Ectodermal cell (in vitro differentiated cells): Measurements from ENCODE around the gene LHPP.

Source experiments
- H3K27ac ChIP-seq: 2 replicates; pipeline ENCODE4 v1.7.0; 2013; ENCODE audit warnings: mild to moderate bottlenecking, low read depth, low read length; ENCODE audit not compliant: insufficient read depth, poor library complexity, severe bottlenecking
- H3K27me3 ChIP-seq: 2 replicates; pipeline ENCODE4 v1.7.0; 2013; ENCODE audit warnings: mild to moderate bottlenecking, low read length; ENCODE audit not compliant: insufficient read depth, control insufficient read depth, poor library complexity, severe bottlenecking
- H3K36me3 ChIP-seq: one replicate; pipeline ENCODE4 v1.7.0; 2013; ENCODE audit warnings: low read length; ENCODE audit not compliant: control insufficient read depth, insufficient read depth
- H3K4me1 ChIP-seq: one replicate; pipeline ENCODE4 v1.7.0; 2013; ENCODE audit warnings: low read length; ENCODE audit not compliant: control insufficient read depth, insufficient read depth
- H3K4me3 ChIP-seq: 2 replicates; pipeline ENCODE4 v1.7.0; 2013; ENCODE audit warnings: low read depth, low read length, control low read depth; ENCODE audit not compliant: insufficient read depth
- H3K9me3 ChIP-seq: 2 replicates; pipeline ENCODE4 v1.7.0; 2013; ENCODE audit warnings: mild to moderate bottlenecking, low read length, moderate library complexity; ENCODE audit not compliant: control insufficient read depth
- WGBS, 2 experiments: methylation state at CpG; one replicate each; pipeline ENCODE4 v1.1.7; 2013; ENCODE audit warnings: missing lambda C conversion rate in 2 of 2; 5-methylcytosine and 5-hydroxymethylcytosine counted together

LHPP gene

DNA sequence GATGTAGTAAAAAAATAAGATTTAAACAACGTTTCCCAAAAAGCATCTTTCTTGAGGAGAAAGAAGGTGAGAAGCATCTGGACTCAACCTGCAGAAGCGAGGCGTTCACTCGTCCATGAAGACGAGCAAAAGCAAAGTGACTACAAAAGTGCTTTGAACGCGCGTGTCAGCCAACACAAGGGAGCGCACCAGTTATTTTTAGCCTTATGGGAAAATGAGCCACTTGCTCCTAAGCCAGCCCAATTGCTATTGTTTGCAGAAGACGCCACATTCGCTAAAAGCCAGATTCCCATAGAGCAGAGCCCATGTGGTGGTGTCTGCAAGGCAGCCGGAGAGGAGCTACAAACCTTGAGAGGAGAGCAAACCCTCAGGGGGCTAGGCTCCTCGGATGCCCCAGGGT, 160.0 kb downstream of the LHPP start:
- H3K36me3 ChIP-seq = no peaks in the 10 kb centered on the region
- no peaks in the 10 kb centered on the region for H3K27me3 ChIP-seq
- H3K27ac ChIP-seq = no peak overlapping the region
- H3K9me3 ChIP-seq = no peaks in the 10 kb centered on the region
- 94 to 95% methylated on average over 13 of the region's 13 CpGs for WGBS, 2 experiments
- H3K4me3 ChIP-seq = no peak overlapping the region
- H3K4me1 ChIP-seq = peaks cover 21% of the 10 kb centered on the region

DNA sequence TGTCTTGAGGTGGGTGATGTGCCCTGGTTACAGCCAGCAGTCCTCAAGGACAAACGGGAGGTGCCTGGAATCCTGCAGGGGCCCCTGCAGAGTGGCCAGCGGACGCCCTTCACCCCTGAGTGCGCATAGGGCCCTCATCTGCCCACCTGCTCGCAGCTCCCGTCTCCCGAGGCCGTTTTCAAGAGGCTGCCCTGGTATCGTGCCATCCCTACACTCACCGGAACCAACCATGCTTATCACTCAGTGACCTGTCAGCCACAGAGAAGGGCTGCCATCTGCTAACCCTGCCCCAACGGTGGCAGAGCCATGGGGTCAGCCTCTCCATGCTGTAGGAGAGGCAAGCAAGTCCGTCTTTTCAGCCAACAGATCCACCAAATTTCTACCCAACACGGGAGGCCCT, 160.5 kb downstream of the LHPP start:
- WGBS, 2 experiments = 95% methylated on average over 13 of the region's 13 CpGs
- no peaks in the 10 kb centered on the region for H3K9me3 ChIP-seq
- H3K27ac ChIP-seq = no peak overlapping the region
- H3K4me1 ChIP-seq = peaks cover 24% of the 10 kb centered on the region
- no peak overlapping the region for H3K4me3 ChIP-seq
- no peaks in the 10 kb centered on the region for H3K27me3 ChIP-seq
- no peaks in the 10 kb centered on the region for H3K36me3 ChIP-seq

DNA sequence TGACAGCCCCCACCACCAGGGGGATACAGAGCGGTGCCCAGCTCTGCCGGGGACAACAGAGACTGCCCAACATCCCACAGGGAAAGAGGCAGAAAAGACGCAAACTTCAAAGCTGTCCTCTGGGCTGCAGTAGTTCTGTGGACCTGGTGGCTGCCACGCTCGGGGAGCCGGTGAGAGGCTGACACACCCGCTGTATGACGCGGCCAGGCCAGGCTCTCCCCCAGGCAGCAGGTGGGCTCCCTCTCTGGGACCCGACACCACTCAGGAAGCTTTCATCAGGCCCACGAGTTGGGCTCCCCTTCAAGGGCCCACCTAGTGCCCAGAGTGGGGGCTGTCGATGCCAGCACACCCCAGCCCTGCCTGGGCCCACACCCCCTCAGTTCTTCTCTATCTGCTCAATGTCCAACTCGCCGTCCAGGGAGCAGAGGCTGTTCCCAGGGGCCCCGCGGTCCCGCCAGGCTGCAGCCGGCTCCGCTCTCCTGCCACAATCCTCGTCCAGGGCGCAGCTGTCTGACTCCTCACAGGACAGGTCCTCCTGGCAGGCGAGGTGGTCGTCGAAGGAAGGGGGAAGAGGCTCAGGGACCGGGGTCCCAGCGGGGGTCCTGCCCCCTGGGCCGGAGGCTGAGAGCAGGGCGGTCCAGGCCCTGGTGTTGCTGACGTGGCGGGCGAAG, 161.4 kb downstream of the LHPP start:
- no peak overlapping the region for H3K27ac ChIP-seq
- H3K27me3 ChIP-seq = no peaks in the 10 kb centered on the region
- H3K4me3 ChIP-seq = no peak overlapping the region
- no peaks in the 10 kb centered on the region for H3K36me3 ChIP-seq
- WGBS, 2 experiments = 93 to 94% methylated on average over 31 of the region's 31 CpGs
- H3K9me3 ChIP-seq = no peaks in the 10 kb centered on the region
- peaks cover 32% of the 10 kb centered on the region for H3K4me1 ChIP-seq

DNA sequence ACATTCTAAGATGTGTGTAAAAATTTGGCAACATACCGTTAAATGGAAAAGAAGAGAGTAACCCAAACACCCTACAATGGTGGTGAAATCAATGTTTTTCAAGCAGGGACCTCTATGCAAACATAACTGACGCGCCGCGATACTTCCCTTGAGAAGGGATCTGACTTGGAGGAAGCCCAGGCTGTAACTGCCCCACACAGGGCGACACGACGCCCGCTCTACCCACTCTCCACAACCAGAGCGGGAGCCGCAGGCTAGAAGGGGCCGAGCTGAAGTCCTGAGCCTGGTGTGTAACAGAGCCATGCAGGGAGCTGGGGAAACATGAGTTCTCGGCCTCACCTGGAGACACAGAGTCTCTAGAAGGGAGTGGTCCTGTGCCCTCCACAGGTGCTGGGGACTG, 162.4 kb downstream of the LHPP start:
- H3K9me3 ChIP-seq = no peaks in the 10 kb centered on the region
- no peaks in the 10 kb centered on the region for H3K36me3 ChIP-seq
- H3K27ac ChIP-seq = no peak overlapping the region
- H3K4me1 ChIP-seq = peaks cover 34% of the 10 kb centered on the region
- H3K27me3 ChIP-seq = no peaks in the 10 kb centered on the region
- no peak overlapping the region for H3K4me3 ChIP-seq
- 95% methylated on average over 13 of the region's 13 CpGs for WGBS, 2 experiments

GRCh38 chr10:124624466-124624865, 162.8 kb downstream of the LHPP start:
- peaks cover 33% of the 10 kb centered on the region for H3K4me1 ChIP-seq
- H3K27me3 ChIP-seq = no peaks in the 10 kb centered on the region
- H3K9me3 ChIP-seq = no peaks in the 10 kb centered on the region
- no peak overlapping the region for H3K4me3 ChIP-seq
- 95% methylated on average over 9 of the region's 9 CpGs for WGBS, 2 experiments
- H3K36me3 ChIP-seq = no peaks in the 10 kb centered on the region
- H3K27ac ChIP-seq = no peak overlapping the region

- H3K27ac ChIP-seq = no peak overlapping the region
- H3K4me3 ChIP-seq = no peak overlapping the region
- peaks cover 30% of the 10 kb centered on the region for H3K4me1 ChIP-seq
- WGBS, 2 experiments = 89 to 92% methylated on average over 16 of the region's 16 CpGs
- H3K36me3 ChIP-seq = no peaks in the 10 kb centered on the region
- H3K27me3 ChIP-seq = no peaks in the 10 kb centered on the region
- H3K9me3 ChIP-seq = no peaks in the 10 kb centered on the region
Measured at GRCh38 chr10:124624895-124625294, 163.3 kb downstream of the LHPP start.

DNA sequence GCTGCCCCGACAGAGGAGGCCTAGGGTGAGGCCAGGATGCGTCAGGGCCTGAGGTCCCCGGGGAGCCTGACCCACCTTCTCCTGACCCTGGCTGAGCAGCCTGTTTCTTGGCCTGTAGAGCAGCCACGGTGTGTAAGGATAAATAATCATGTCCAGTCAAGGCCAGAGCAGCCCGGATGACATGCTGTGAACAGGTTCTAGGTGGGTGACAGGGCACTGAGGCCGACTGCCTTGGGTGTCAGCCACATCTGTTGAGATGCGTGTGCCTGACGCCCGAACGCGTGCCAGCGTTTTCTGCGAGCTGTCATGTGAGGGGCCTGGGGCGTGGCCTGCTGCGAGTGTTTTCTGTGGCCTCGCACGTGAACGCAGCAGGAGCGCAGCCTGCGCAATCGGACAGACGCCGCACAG, 164.2 kb downstream of the LHPP start:
- Histone ChIP-seq H3K4me1 (peaks cover 30% of the 10 kb centered on the region), H3K27ac (no peak overlapping the region), H3K27me3 (no peaks in the 10 kb centered on the region), H3K36me3 (no peaks in the 10 kb centered on the region), H3K4me3 (no peak overlapping the region), H3K9me3 (no peaks in the 10 kb centered on the region)
- 95 to 96% methylated on average over 23 of the region's 23 CpGs for WGBS, 2 experiments

- Histone ChIP-seq H3K9me3 (no peaks in the 10 kb centered on the region), H3K27ac (no peak overlapping the region), H3K27me3 (no peaks in the 10 kb centered on the region), H3K4me1 (peaks cover 28% of the 10 kb centered on the region), H3K4me3 (no peak overlapping the region), H3K36me3 (no peaks in the 10 kb centered on the region)
- 63 to 69% methylated on average over 13 of the region's 13 CpGs for WGBS, 2 experiments
Measured at GRCh38 chr10:124626759-124627380, 165.2 kb downstream of the LHPP start.

DNA sequence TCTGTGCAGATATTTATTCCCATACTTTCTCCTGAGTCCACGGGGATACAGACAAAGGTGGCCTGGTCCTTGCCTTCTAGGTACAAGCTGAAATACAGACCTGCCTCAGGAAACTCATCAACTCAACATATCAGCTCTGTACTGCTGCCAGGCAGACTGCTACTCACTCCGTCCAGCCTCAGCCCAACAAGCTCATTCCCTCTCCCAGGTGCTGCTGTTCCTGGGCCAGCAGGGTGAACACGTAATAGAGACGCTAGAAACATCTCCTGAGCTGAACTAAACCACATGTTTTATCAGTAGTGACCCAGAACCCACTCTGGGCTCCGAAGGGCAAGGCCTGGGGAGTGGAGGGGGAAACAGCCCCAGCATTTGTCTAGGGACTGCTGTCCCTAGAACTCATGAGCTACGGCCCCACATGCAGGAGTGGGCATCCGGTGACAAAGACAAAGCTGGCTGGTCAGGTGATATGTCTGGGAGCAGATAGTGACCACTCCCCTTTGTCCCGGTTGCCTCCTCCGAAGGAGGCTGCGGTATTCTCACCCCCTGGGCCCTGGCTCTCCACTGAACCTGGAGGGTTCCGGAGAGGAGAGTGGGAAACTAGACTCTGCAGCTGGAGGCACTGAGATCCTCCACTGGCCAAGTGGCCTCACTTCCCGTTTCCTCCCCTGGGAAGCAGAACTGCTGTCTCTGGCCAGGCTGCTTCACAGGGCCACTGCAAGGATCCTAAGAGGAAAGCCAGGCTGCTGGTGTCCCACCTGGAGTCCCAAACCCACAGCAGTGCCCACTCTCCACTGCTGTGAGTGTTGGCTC, 166.4 kb downstream of the LHPP start:
- Histone ChIP-seq H3K4me3 (no peak overlapping the region), H3K27me3 (no peaks in the 10 kb centered on the region), H3K27ac (no peak overlapping the region), H3K4me1 (peaks cover 23% of the 10 kb centered on the region), H3K36me3 (no peaks in the 10 kb centered on the region), H3K9me3 (no peaks in the 10 kb centered on the region)
- WGBS, 2 experiments = 85 to 86% methylated on average over 12 of the region's 12 CpGs

GRCh38 chr10:124628676-124629021, 167.0 kb downstream of the LHPP start:
- Histone ChIP-seq H3K36me3 (no peaks in the 10 kb centered on the region), H3K9me3 (no peaks in the 10 kb centered on the region), H3K27me3 (no peaks in the 10 kb centered on the region), H3K27ac (no peak overlapping the region), H3K4me1 (peaks cover 23% of the 10 kb centered on the region), H3K4me3 (no peak overlapping the region)
- WGBS, 2 experiments = 91 to 92% methylated on average over 9 of the region's 9 CpGs
